Spleen (tissue), 7 donors: ENCODE data around the gene TSNAX.

ENCODE experiments used
- POLR2A ChIP-seq, 3 donors: fragments of 450-650 bp; IDR thresholded peaks; one replicate each; pipeline ENCODE4 v1.5.1; 2017; ENCODE audit warnings: antibody characterized with exemption in 3 of 3, mild to moderate bottlenecking in 1 of 3
- POLR2AphosphoS5 ChIP-seq, 3 donors: sonication (generic); formaldehyde crosslinking; IDR thresholded peaks; one replicate each; pipeline ENCODE4 v1.5.1; 2017; ENCODE audit warnings: antibody characterized with exemption in 3 of 3
- TF ChIP-seq, protein P1 (sequence below), 11 experiments: fragments of 200-600 bp in 7 of 11; fragments of 450-650 bp in 4 of 11; sonication (generic) in 4 of 11; IDR thresholded peaks in 8 of 11; conservative IDR thresholded peaks in 3 of 11; 1 replicate in 7 of 11; 2 replicates in 4 of 11; pipeline versions ENCODE4 v1.4.0 to v1.8.0; 2016 to 2021; ENCODE audit warnings: antibody characterized with exemption in 11 of 11, inconsistent platforms in 4 of 11, mild to moderate bottlenecking in 1 of 11
- donor health status: DM: no; HTN: no; CAD: no; lungs with moderate emphysema.
- donor health status: DM: no; HTN: no; CAD: no.
- donor health status: DM: no; HTN: no; CAD: no.

DNA sequence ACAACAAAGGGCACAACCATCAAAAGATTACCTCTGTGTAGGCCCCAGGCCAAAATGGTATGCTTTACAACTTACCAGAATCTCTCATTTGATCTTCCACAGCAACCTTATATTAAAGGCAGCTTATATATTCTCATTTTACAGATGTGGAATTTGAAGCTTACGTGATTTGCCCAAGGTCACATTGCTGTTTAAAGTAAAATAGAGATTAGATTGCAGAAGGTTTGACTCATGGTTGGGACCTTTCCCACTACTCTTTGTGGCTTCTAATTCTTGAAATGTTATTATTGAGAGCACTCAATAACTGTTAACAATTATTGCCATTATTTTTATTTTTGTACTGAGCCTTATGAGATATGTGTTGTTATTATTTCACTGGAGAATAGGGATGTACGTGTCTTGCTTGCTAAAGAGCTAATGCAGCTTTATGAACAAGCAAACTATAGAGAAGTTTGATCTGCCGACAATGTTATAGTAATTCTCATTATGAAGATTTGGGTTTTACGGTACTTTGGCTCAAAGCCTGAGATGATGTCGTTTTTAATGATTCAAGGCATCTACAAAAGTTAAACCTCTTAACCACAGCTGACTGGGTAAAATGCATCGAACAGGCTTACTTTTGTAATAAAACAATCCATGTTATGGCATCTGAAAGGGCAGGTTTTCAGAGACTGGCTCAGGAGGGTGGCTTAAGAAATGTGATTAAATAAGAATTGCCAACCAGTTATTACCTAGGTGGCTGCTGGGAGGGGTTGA is 43.3 kb upstream of the TSNAX start:
- TF ChIP-seq, protein P1, sequence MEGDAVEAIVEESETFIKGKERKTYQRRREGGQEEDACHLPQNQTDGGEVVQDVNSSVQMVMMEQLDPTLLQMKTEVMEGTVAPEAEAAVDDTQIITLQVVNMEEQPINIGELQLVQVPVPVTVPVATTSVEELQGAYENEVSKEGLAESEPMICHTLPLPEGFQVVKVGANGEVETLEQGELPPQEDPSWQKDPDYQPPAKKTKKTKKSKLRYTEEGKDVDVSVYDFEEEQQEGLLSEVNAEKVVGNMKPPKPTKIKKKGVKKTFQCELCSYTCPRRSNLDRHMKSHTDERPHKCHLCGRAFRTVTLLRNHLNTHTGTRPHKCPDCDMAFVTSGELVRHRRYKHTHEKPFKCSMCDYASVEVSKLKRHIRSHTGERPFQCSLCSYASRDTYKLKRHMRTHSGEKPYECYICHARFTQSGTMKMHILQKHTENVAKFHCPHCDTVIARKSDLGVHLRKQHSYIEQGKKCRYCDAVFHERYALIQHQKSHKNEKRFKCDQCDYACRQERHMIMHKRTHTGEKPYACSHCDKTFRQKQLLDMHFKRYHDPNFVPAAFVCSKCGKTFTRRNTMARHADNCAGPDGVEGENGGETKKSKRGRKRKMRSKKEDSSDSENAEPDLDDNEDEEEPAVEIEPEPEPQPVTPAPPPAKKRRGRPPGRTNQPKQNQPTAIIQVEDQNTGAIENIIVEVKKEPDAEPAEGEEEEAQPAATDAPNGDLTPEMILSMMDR (IDR thresholded peaks at IDR 0.05 in 8 of 11, conservative IDR thresholded peaks at IDR 0.05 in 3 of 11): no peak
- TF ChIP-seq POLR2AphosphoS5 (IDR thresholded peaks at IDR 0.05): no peak
- TF ChIP-seq POLR2A (IDR thresholded peaks at IDR 0.05): no peak
